Choroid plexus epithelial cell (primary cell): Measurements from ENCODE around the gene ARHGAP26.
A peak's percentile ranks its signal among the peaks of the same experiment; 100 is the strongest.
"Not testable (repeated sequence)": the region's sequence is repeated elsewhere in the genome, so short reads cannot be mapped to it uniquely, and the experiment has no call there.

Experiments used
- DNase-seq: peaks from one replicate; pipeline ENCODE4 v3.0.0-alpha.2; 2010; ENCODE audit warnings: low read depth
- H3K4me3 ChIP-seq: 2 replicates; pipeline ENCODE4 v1.5.1; 2011; ENCODE audit warnings: low read depth, mild to moderate bottlenecking, control low read depth, low read length, moderate library complexity
- CTCF ChIP-seq: conservative IDR thresholded peaks from 2 replicates; pipeline ENCODE4 v1.5.1; 2011; ENCODE audit warnings: low read depth, mild to moderate bottlenecking, control low read depth, inconsistent platforms, low read length, moderate library complexity

Gene ARHGAP26

GRCh38 chr5:142924135-142924883 is 154.1 kb downstream of the ARHGAP26 start:
- DNase-seq: peak; percentile 60
- no peak overlapping the region for H3K4me3 ChIP-seq

GRCh38 chr5:142925795-142926194 is 155.6 kb downstream of the ARHGAP26 start:
- H3K4me3 ChIP-seq: no peak overlapping the region
- no peak for TF ChIP-seq CTCF
- peak; percentile 71 for DNase-seq

More at GRCh38 chr5:142924135-142924883, 154.1 kb downstream of the ARHGAP26 start:
- peak; percentile 56 for TF ChIP-seq CTCF

- TF ChIP-seq CTCF: no peak
- DNase-seq: no peak
- H3K4me3 ChIP-seq: no peak overlapping the region
Observed at GRCh38 chr5:142926549-142926948, 156.4 kb downstream of the ARHGAP26 start.

- not testable (repeated sequence) for DNase-seq, H3K4me3 ChIP-seq
Observed at GRCh38 chr5:142928999-142929398, 158.8 kb downstream of the ARHGAP26 start.

- no peak overlapping the region for H3K4me3 ChIP-seq
- DNase-seq: peak; percentile 50
Observed at GRCh38 chr5:142929587-142929986, 159.4 kb downstream of the ARHGAP26 start.

GRCh38 chr5:142930395-142931110 is 160.4 kb downstream of the ARHGAP26 start:
- TF ChIP-seq CTCF: no peak
- DNase-seq: no peak
- H3K4me3 ChIP-seq: no peak overlapping the region

More at GRCh38 chr5:142929587-142929986, 159.4 kb downstream of the ARHGAP26 start:
- TF ChIP-seq CTCF: no peak

GRCh38 chr5:142931896-142932686 is 161.9 kb downstream of the ARHGAP26 start:
- no peak for TF ChIP-seq CTCF
- H3K4me3 ChIP-seq: no peak overlapping the region
- DNase-seq: no peak
